GM21367 (cell line): ENCODE measurements around the gene TMEM33.

ENCODE experiments used
- ATAC-seq: cut with Tn5 transposase; IDR thresholded peaks from one replicate; pipeline ENCODE4 v1.9.1; 2021; ENCODE audit not compliant: unreplicated experiment

Gene TMEM33

DNA sequence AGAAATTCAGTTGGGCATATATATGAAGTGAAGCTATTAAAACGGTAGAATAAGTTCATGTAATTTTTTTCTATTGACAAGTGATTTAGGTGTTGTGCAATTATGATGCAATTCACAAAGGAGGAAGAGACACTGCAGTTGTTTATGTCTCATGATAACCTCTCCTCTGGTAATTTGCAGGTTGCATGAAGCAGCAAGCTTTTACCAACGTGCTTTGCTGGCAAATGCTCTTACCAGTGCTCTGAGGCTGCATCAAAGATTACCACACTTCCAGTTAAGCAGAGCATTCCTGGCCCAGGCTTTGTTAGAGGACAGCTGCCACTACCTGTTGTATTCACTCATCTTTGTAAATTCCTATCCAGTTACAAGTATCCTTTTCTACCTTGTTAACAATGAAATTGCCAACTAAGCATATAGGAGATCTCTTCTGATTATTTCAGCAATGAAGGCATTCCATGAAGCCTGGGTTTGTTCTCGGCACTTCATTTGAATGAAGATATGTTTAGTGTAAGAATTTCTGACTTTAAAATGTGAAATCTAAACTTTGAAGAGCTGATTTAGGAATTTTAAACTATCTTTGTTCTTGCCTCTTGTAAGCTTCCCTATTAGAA lies 3.9 kb downstream of the TMEM33 start:
- ATAC-seq: no peak

- ATAC-seq: no peak
These were observed 5.6 kb downstream of the TMEM33 start for GRCh38 chr4:41940834-41941233.

DNA sequence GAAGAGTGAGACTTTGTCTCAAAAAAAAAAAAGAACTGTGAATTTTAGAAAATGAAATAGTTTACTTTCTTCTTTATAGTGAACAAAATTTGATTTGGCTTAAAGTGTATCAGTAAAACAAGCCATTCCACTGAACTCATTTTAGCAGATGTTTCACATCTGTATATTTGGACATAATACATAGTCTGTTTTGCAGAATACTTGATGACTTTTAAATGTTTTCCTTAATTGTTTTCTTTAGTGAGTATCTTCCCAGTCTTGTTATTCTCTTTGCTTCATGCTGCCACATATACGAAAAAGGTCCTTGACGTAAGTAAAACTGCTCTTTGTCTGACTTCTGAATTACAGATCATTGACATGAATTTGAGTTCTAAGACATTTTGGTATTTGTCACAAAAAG lies 8.3 kb downstream of the TMEM33 start:
- no peak for ATAC-seq

- ATAC-seq: no peak
These were observed 8.9 kb downstream of the TMEM33 start for GRCh38 chr4:41944089-41944488.

GRCh38 chr4:41949531-41949930 lies 14.3 kb downstream of the TMEM33 start:
- no peak for ATAC-seq

- ATAC-seq: no peak
These were observed 22.4 kb downstream of the TMEM33 start for GRCh38 chr4:41957634-41958033.

DNA sequence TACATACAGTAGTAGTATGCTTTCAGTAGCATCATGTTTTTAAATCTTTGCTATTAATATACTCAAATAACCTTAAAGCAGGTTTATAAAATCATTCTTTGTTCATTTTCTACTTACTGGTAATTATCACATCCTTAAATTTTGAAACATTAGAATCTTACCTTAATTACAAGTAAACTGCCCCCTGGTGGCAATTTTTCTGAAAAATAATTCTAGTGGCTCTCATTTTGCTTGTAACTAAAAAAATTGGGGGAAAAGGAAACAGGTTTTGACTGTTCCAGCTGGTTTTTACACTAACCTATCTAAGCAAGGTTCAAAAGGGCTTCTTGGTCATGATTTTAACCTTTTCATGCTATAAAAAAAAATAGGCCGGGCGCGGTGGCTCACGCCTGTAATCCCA lies 27.9 kb downstream of the TMEM33 start:
- no peak for ATAC-seq

- no peak for ATAC-seq
These were observed 29.2 kb downstream of the TMEM33 start for GRCh38 chr4:41964401-41964800.

DNA sequence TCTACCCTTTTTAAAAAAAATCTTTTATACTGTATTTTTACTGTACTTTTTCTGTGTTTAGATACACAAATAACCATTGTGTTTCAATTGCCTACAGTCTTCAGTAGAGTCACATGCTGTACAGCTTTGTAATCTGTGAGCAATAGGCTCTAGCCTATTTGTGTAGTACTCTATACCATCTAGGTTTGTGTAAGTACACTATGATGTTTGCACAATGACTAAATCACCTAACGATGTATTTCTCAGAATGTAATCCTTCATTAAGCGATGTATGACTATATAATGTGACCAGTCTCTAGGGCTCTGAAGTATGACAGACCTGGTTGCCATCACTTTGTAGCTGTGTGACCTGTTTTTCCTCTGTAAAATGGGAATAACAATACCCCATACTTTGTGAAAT lies 32.2 kb downstream of the TMEM33 start:
- ATAC-seq: no peak

DNA sequence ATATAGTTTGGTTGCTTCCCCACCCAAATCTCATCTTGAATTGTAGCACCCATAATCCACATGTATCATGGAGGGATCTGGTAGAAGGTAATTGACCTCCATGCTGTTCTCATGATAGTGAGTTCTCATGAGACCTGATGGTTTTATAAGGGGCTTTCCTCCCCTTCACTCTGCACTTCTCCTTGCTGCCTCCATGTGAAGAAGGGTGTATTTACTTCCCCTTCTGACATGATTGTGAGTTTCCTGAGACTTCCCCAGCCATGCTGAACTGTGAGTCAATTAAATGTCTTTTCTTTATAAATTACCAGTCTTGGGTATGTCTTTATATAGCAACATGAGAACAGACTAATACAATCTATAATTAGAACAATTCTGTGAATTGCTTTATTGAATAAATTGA lies 34.4 kb downstream of the TMEM33 start:
- ATAC-seq: no peak

- ATAC-seq: no peak
These were observed 40.1 kb downstream of the TMEM33 start for GRCh38 chr4:41975341-41975740.

DNA sequence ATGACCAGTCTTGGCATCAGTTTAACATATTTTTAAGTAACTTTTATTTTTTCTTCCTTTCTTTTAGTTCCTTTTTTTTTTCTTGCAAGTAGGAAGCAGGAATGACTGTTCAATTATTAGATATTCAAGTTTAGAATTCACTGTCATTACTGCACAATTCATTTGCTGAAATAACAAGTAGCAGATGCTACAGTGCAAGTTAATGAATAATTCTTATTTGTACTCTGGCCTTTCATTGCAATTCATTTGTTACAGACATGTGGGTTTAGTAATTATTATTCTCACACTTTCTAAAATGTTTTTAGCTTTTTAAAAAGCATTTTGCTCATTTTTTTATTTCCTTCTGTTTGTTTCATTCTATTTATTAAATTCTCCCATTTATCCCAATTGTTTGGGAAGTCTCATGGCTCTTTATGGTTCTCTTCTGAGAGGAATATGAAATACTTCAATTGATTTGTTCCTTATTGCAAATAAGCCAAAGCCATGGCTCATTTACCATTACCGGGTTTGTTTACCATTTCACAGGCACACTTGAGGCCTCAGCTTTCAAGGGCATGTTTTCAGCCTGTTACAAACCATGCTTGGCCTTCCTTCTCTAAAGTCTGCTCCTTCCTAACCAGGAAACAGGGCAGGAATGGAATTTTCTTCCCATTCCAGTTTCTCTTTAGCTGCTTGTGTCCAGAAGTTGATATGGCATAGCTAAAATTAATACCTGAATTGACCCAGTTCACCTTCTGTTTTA lies 41.7 kb downstream of the TMEM33 start:
- ATAC-seq: no peak

DNA sequence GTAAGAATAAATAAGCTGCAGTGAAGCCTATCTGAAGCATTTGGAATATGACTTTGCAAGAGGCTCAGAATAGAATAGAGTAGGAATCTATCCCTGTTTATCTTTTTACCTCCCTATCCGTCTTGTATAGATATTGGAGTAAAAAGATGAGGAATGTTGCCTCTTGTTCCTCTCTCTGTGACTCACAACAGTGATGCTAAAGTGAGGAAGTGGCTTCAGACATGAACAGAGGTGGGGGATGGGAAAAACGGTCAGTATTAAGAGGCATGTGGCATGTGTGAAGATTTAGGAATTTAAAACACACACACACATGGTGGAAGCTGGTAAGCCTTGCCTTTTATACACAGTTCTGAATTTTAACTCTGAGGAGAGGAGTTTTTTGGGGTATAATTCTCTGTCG lies 42.5 kb downstream of the TMEM33 start:
- ATAC-seq: no peak

DNA sequence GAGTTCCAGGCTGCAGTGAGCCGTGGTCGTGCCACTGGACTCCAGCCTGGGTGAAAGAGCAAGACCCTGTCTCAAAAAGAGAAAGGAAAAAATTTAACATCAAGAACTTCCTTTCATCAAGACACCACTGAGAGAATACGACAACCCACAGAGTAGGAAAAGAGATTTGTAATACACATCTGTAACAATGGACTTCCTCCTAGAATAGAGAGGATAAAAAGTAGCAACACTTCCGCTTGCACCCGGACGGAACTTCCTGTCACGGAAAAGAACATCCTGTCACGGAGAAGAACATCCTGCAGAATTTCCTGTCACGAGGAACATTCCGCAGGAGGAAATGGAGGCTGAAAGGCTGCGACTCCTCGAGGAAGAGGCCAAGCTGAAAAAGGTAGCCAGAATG lies 46.2 kb downstream of the TMEM33 start, which contains the start of gene DCAF4L1:
DCAF4L1 (plus strand) TSS at position 301 of the 400 bp plus-strand sequence; CDS start at position 338, 37 bp downstream.
- ATAC-seq: no peak

DNA sequence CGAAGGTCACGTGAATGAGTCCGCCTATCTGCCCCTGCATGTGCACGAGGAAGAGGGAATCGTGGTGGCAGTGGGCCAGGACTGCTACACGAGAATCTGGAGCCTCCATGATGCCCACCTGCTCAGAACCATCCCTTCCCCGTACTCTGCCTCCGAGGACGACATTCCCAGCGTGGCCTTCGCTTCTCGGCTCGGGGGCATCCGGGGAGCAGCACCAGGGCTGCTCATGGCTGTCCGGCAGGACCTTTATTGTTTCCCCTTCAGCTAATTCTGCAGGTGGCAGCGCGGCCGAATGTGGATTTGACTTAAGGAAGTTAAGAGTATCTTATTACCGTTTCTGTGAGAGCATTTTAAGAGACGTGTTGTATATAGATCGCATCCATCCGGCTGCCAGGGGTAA lies 47.5 kb downstream of the TMEM33 start:
- no peak for ATAC-seq

DNA sequence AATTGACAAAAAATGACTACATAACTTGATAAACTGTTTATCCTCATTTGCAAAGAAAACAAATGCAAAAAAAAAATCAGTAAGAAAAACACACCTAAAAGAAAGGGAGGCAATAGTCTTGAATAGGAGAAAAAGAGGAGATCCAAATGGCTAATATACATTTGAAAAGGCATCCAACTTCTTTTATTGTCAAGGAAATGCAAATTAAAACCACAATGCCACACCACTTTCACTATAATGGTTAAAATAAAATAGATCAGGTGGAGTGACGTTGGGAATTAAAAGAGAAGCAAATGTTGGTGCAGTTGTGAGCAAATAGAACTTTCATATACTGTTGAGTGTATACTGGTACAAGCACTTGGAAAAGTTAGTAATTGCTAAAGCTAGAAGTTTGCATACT lies 49.9 kb downstream of the TMEM33 start:
- ATAC-seq: no peak

GRCh38 chr4:41989994-41990364 lies 54.8 kb downstream of the TMEM33 start:
- peak; percentile 10 for ATAC-seq

GRCh38 chr4:41990365-41991111 lies 55.3 kb downstream of the TMEM33 start, which contains the start of gene SLC30A9:
Gene SLC30A9 (plus strand): TSS chr4:41990530. CDS start chr4:41990652, 122 bp downstream.
- peak; percentile 99 for ATAC-seq

- no peak for ATAC-seq
These were observed 56.9 kb downstream of the TMEM33 start for GRCh38 chr4:41991916-41992767.

- no peak for ATAC-seq
These were observed 58.0 kb downstream of the TMEM33 start for GRCh38 chr4:41992967-41993857.
